ENCODE results near the gene ABCC2.

ABCC2 gene

GRCh38 chr10:99770408-99771045 is 11.9 kb upstream of the ABCC2 start:
- in situ Hi-C loops (cut with MboI; ENCODE audit: low sequenced_read_pairs) = no loop called here

- in situ Hi-C loops (cut with MboI; ENCODE audit: low sequenced_read_pairs) = no loop called here
Measured at GRCh38 chr10:99775850-99776249, 6.6 kb upstream of the ABCC2 start.

- in situ Hi-C loops (cut with MboI; ENCODE audit: low sequenced_read_pairs) = no loop called here
Measured at GRCh38 chr10:99777918-99778714, 4.3 kb upstream of the ABCC2 start.

- in situ Hi-C loops (cut with MboI; ENCODE audit: low sequenced_read_pairs) = no loop called here
Measured at GRCh38 chr10:99779335-99779734, 3.1 kb upstream of the ABCC2 start.

- in situ Hi-C loops (cut with MboI; ENCODE audit: low sequenced_read_pairs) = no loop called here
Measured at GRCh38 chr10:99781734-99782429, 558 bp upstream of the ABCC2 start.

- in situ Hi-C loops (cut with MboI; ENCODE audit: low sequenced_read_pairs) = no loop called here
Measured at GRCh38 chr10:99784016-99784726, 1.7 kb downstream of the ABCC2 start.

- in situ Hi-C loops (cut with MboI; ENCODE audit: low sequenced_read_pairs) = no loop called here
Measured at GRCh38 chr10:99784727-99785441, 2.4 kb downstream of the ABCC2 start.

- in situ Hi-C loops (cut with MboI; ENCODE audit: low sequenced_read_pairs) = no loop called here
Measured at GRCh38 chr10:99785646-99786045, 3.2 kb downstream of the ABCC2 start.

- in situ Hi-C loops (cut with MboI; ENCODE audit: low sequenced_read_pairs) = no loop called here
Measured at GRCh38 chr10:99787311-99787710, 4.9 kb downstream of the ABCC2 start.

DNA sequence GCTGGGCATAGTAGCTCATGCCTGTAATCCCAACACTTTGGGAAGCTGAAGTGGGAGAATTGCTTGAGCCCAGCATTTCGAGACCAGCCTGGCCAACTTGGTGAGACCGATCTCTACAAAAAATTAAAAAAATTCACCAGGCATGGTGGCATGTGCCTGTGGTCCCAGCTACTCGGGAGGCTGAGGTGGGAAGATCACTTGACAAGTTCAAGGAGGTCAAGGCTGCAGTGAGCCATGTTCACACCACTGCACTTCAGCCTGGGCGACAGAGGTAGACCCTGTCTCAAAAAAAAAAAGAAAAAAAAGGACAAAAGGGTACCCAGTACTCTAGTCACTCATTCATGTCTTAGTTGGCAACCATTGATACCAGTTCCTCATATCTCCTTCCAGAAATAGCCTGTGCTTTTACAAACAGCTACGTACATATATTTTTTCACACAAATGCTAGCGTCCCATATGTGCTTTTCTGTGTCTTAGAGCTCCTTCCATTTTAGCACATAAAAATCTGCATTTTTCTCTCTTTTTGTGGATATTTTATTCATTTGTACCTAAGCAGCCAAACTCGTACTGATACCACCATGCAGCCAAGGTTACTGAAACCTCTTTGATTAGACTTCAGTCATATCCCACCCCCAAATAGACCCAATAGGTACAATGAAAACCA is 5.5 kb downstream of the ABCC2 start:
- in situ Hi-C loops (cut with MboI; ENCODE audit: low sequenced_read_pairs) = no loop called here

DNA sequence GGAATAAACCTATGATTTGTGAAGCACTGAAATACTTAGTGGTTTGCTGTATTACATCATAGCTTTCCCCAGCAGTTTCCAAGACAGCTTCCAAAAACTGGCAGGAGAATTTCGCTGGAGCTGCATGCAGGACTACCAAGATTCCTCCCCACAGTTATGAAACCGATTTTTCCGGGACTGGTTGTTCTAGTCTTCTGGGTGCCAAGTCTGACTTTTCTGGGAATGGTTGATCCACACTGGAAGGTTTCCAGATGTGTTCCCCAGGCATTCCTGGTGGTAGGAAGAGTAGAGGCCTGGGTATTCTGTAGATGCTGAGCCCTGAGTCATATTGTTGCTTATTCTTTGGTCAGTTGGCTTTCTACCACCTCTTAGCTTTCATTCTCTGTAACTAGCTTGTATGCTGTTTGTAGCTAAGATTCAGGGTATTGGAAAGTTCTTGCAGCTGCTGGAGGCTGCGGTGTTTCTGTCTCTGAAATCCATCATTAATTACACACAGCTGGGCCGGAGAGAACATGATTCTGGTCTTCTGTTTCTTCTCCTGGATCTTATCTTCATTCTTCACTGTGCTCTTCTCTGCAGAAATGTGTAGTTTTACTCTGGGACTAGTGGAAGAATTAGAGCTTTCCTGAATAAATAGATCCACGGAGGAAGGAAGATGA is 6.3 kb downstream of the ABCC2 start:
- in situ Hi-C loops (cut with MboI; ENCODE audit: low sequenced_read_pairs) = no loop called here

GRCh38 chr10:99791831-99792230 is 9.4 kb downstream of the ABCC2 start:
- in situ Hi-C loops (cut with MboI; ENCODE audit: low sequenced_read_pairs) = no loop called here

DNA sequence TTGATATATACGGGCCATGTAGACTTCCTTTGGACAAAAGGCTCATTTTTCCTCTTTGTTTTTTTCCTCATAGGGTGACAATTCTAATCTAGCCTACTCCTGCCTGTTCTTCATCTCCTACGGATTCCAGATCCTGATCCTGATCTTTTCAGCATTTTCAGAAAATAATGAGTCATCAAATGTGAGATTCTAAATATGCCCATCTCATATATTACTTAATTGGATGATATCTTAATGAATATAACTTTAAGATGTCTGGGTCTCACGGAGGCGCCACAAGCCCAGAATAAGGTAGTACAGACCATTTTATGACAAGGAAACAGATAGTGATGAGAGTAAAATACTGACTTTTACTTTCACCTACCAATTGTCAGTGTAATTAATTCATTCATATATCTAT is 11.4 kb downstream of the ABCC2 start:
- in situ Hi-C loops (cut with MboI; ENCODE audit: low sequenced_read_pairs) = no loop called here

- in situ Hi-C loops (cut with MboI; ENCODE audit: low sequenced_read_pairs) = no loop called here
Measured at GRCh38 chr10:99796928-99797327, 14.5 kb downstream of the ABCC2 start.

- in situ Hi-C loops (cut with MboI; ENCODE audit: low sequenced_read_pairs) = no loop called here
Measured at GRCh38 chr10:99798031-99798430, 15.6 kb downstream of the ABCC2 start.

- in situ Hi-C loops (cut with MboI; ENCODE audit: low sequenced_read_pairs) = no loop called here
Measured at GRCh38 chr10:99798920-99799319, 16.5 kb downstream of the ABCC2 start.

GRCh38 chr10:99799613-99800012 is 17.2 kb downstream of the ABCC2 start:
- in situ Hi-C loops (cut with MboI; ENCODE audit: low sequenced_read_pairs) = no loop called here

GRCh38 chr10:99804471-99804870 is 22.0 kb downstream of the ABCC2 start:
- in situ Hi-C loops (cut with MboI; ENCODE audit: low sequenced_read_pairs) = no loop called here

DNA sequence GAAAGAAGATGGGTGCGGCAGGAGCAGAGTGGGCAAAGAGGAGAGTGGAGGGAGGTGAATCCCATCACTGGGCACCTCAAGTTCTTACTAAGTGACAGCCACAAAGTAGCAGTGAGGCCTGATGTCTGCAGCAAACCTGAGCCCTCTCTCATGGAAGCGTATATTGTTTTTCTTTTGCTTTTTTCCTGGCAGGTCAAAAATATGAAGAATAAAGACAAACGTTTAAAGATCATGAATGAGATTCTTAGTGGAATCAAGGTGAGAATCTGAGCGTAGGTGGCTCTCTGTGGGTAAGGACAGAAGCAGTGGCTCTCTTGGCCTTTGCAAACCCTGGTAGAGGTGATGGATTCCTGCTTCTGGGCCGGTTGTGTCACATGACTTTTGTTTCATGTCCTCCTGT is 22.8 kb downstream of the ABCC2 start:
- in situ Hi-C loops (cut with MboI; ENCODE audit: low sequenced_read_pairs) = no loop called here

GRCh38 chr10:99806091-99806490 is 23.7 kb downstream of the ABCC2 start:
- in situ Hi-C loops (cut with MboI; ENCODE audit: low sequenced_read_pairs) = no loop called here

All from HL-60/S4 treated with phorbol 12-myristate 13-acetate at 8.2 ng/mL for 4 days and 3 days (cell line).